Measurements from ENCODE around the gene ADAP1. TPM values are rescaled to one million over a fixed set of nuclear protein-coding genes. Genes with fewer than 3 reads are reported as not detected.
A peak's percentile ranks its signal among the peaks of the same experiment; 100 is the strongest.

Gene ADAP1
- total RNA-seq, 1 experiment from 2014 or later: 6.2 TPM

- H3K79me2 ChIP-seq (ENCODE audit: insufficient read depth, low read length): no peaks in the 10 kb centered on the region
- peaks cover 3% of the 10 kb centered on the region; the same call in 1 of the 2 replicates for H3K27me3 ChIP-seq (ENCODE audit: insufficient read depth, low read length)
- no peak overlapping the region for H3K9ac ChIP-seq (ENCODE audit: extremely low read depth, insufficient read length, low read length)
- no peak overlapping the region for H3K14ac ChIP-seq (ENCODE audit: insufficient read depth, low read length)
- H3T11ph ChIP-seq (ENCODE audit: low read length): no peak overlapping the region
- no peak overlapping the region for H4K91ac ChIP-seq (ENCODE audit: insufficient read length, low read depth, low read length)
- no peak overlapping the region for H2BK5ac ChIP-seq (ENCODE audit: insufficient read length, low read length)
- no peak overlapping the region for H2AFZ ChIP-seq (ENCODE audit: low read length)
- no peak for TF ChIP-seq CTCF (conservative IDR thresholded peaks at IDR 0.05)
- H3K4me1 Mint-ChIP-seq: peaks cover 7 to 9% of the 10 kb centered on the region in 2 experiments; a peak in 2 of 4 replicates
- peaks cover 41% of the 10 kb centered on the region for H3K27me3 Mint-ChIP-seq (ENCODE audit: low read depth)
- H3K27ac Mint-ChIP-seq: no peak overlapping the region
- H3K4me2 ChIP-seq (ENCODE audit: insufficient read depth, insufficient read length, low read length): peak overlapping the region; percentile 61
- peaks cover 0 to 3% of the 10 kb centered on the region in 2 experiments; a peak in 1 of 5 replicates for H3K9me3 Mint-ChIP-seq
- peak; percentile 69 for DNase-seq
- H3K4ac ChIP-seq (ENCODE audit: low read depth, low read length): no peak overlapping the region
- no peak overlapping the region for H2AK5ac ChIP-seq (ENCODE audit: insufficient read length, low read length)
- no peak overlapping the region for H2BK15ac ChIP-seq (ENCODE audit: low read depth, low read length)
- H2BK12ac ChIP-seq (ENCODE audit: insufficient read length, low read depth, low read length): no peak overlapping the region
- H3K18ac ChIP-seq (ENCODE audit: insufficient read length, low read depth, low read length): no peak overlapping the region
- no peak overlapping the region for H3K27ac ChIP-seq (ENCODE audit: insufficient read length, low read depth, low read length)
- peaks cover 5% of the 10 kb centered on the region for H3K23me2 ChIP-seq (ENCODE audit: insufficient read length, low read depth, low read length, poor library complexity, severe bottlenecking)
- H3K56ac ChIP-seq (ENCODE audit: insufficient read length, low read depth, low read length): no peak overlapping the region
- no CpG with 5 or more reads among the region's 78 CpGs for WGBS (ENCODE audit: extremely low coverage, insufficient read length, low lambda C conversion rate)
- no peaks in the 10 kb centered on the region; a peak in 1 of 7 replicates for H3K36me3 Mint-ChIP-seq (ENCODE audit: insufficient read depth in 1 of 3, low read depth in 3 of 3)
- H3K23ac ChIP-seq (ENCODE audit: insufficient read length, low read depth, low read length): no peak overlapping the region
- H4K5ac ChIP-seq (ENCODE audit: insufficient read length, low read depth, low read length): no peak overlapping the region
- H4K8ac ChIP-seq (replicated peaks; ENCODE audit: insufficient read length, low read depth, low read length): no peak overlapping the region
- H3K4me3 Mint-ChIP-seq: peak overlapping the region; percentile 53 to 68; a peak in 4 of 5 replicates
- no peaks in the 10 kb centered on the region; the same call in 1 of the 2 replicates for H3K4me1 ChIP-seq (ENCODE audit: insufficient read depth, low read length)
- no peaks in the 10 kb centered on the region for H3K79me1 ChIP-seq (ENCODE audit: insufficient read depth, low read depth, low read length, poor library complexity, severe bottlenecking)
- no peak overlapping the region for H2BK20ac ChIP-seq (ENCODE audit: low read depth, low read length, poor library complexity, severe bottlenecking)
- no peak overlapping the region for H2BK120ac ChIP-seq (ENCODE audit: low read depth, low read length, poor library complexity, severe bottlenecking)
- no peaks in the 10 kb centered on the region for H3K9me3 ChIP-seq (ENCODE audit: control insufficient read depth, low read depth, low read length)
- no peaks in the 10 kb centered on the region for H4K20me1 ChIP-seq (ENCODE audit: control insufficient read depth, insufficient read depth, insufficient read length)
Measured at GRCh38 chr7:953547-954327, 743 bp downstream of the ADAP1 start.

Measured in H9 (cell line).